ENCODE results near the gene PLEKHO1. TPM values are rescaled to one million over a fixed set of nuclear protein-coding genes. Genes with fewer than 3 reads are reported as not detected.
"Not testable (repeated sequence)": the region's sequence is repeated elsewhere in the genome, so short reads cannot be mapped to it uniquely, and the experiment has no call there.

The PLEKHO1 gene
- polyA plus RNA-seq, 1 donor, result 102 TPM

- DNase-seq, result no peak
These were observed 26.9 kb downstream of the PLEKHO1 start for GRCh38 chr1:150176593-150176992.

GRCh38 chr1:150178548-150178947, 28.8 kb downstream of the PLEKHO1 start:
- no peak for DNase-seq

- no peak for DNase-seq
These were observed 30.2 kb downstream of the PLEKHO1 start for GRCh38 chr1:150179867-150180266.

GRCh38 chr1:150180474-150180873, 30.8 kb downstream of the PLEKHO1 start:
- DNase-seq, result no peak

GRCh38 chr1:150182247-150182646, 32.5 kb downstream of the PLEKHO1 start:
- no peak for DNase-seq

- DNase-seq, result no peak
These were observed 33.3 kb downstream of the PLEKHO1 start for GRCh38 chr1:150183061-150183460.

- no peak for DNase-seq
These were observed 35.8 kb downstream of the PLEKHO1 start for GRCh38 chr1:150185481-150185880.

- not testable (repeated sequence) for DNase-seq
These were observed 36.7 kb downstream of the PLEKHO1 start for GRCh38 chr1:150186438-150186788.

GRCh38 chr1:150186789-150187559, 37.3 kb downstream of the PLEKHO1 start:
- no peak for DNase-seq

- DNase-seq, result no peak
These were observed 37.8 kb downstream of the PLEKHO1 start for GRCh38 chr1:150187560-150187931.

GRCh38 chr1:150192012-150192411, 42.3 kb downstream of the PLEKHO1 start:
- no peak for DNase-seq

- no peak for DNase-seq
These were observed 44.8 kb downstream of the PLEKHO1 start for GRCh38 chr1:150194381-150195031.

- no peak for DNase-seq
These were observed 46.7 kb downstream of the PLEKHO1 start for GRCh38 chr1:150196417-150196816.

- no peak for DNase-seq
These were observed 57.7 kb downstream of the PLEKHO1 start for GRCh38 chr1:150207281-150207971.

- DNase-seq, result not testable (repeated sequence)
These were observed 58.7 kb downstream of the PLEKHO1 start for GRCh38 chr1:150208460-150208859.

Other genes with a start within 250 kb of the PLEKHO1 start
- gene SV2A, start 232.1 kb upstream of the PLEKHO1 start, polyA plus RNA-seq (ENCODE audit: insufficient read length), result 2.1 TPM
- 41.1 TPM for gene SF3B4, start 222.1 kb upstream of the PLEKHO1 start, polyA plus RNA-seq (ENCODE audit: insufficient read length)
- 10.0 TPM for gene MTMR11, start 213.0 kb upstream of the PLEKHO1 start, polyA plus RNA-seq (ENCODE audit: insufficient read length)
- 14.6 TPM for gene OTUD7B, start 139.2 kb upstream of the PLEKHO1 start, polyA plus RNA-seq (ENCODE audit: insufficient read length)
- 42.9 TPM for gene VPS45, start 82.1 kb upstream of the PLEKHO1 start, polyA plus RNA-seq (ENCODE audit: insufficient read length)
- 35.2 TPM for gene ANP32E, start 86.2 kb downstream of the PLEKHO1 start, polyA plus RNA-seq (ENCODE audit: insufficient read length)
- 6.3 TPM for gene CA14, start 107.9 kb downstream of the PLEKHO1 start, polyA plus RNA-seq (ENCODE audit: insufficient read length)
- gene APH1A, start 119.1 kb downstream of the PLEKHO1 start, polyA plus RNA-seq (ENCODE audit: insufficient read length), result 112 TPM
- gene C1orf54, start 122.9 kb downstream of the PLEKHO1 start, polyA plus RNA-seq (ENCODE audit: insufficient read length), result 34.7 TPM
- gene CIART, start 132.6 kb downstream of the PLEKHO1 start, polyA plus RNA-seq (ENCODE audit: insufficient read length), result 2.3 TPM
- 41.7 TPM for gene MRPS21, start 143.9 kb downstream of the PLEKHO1 start, polyA plus RNA-seq (ENCODE audit: insufficient read length)
- 46.7 TPM for gene PRPF3, start 171.6 kb downstream of the PLEKHO1 start, polyA plus RNA-seq (ENCODE audit: insufficient read length)
- gene RPRD2, start 214.2 kb downstream of the PLEKHO1 start, polyA plus RNA-seq (ENCODE audit: insufficient read length), result 30.1 TPM

All from hindlimb muscle (tissue), 1 donor.